ENCODE results near the gene FHOD1. TPM values are rescaled to one million over a fixed set of nuclear protein-coding genes. Genes with fewer than 3 reads are reported as not detected.

Gene FHOD1
- polyA plus RNA-seq, 3 donors = 5.1 to 152 (median 5.5) TPM

DNA sequence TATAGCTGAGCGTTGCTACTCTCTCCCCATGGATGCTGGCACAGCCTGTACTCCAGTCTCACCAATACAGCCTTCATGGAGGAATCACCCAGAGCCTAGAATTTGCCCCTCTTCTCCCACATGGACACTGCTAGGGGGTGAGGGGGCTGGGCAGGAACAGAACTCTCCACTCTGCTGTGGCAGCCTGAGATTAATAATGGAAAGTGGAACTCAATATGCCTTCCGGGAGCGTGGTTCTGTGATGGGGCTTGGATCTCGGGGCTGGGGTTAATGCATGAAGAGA, 2.7 kb upstream of the FHOD1 start:
- TF ChIP-seq CTCF (IDR thresholded peaks at IDR 0.05) = no peak
- H3K27me3 ChIP-seq (ENCODE audit: control insufficient read depth in 2 of 2, insufficient read depth in 2 of 2, low read length in 2 of 2) = peaks cover 24 to 32% of the 10 kb centered on the region in 2 donors
- H3K36me3 ChIP-seq (replicated peaks in 1 of 2; ENCODE audit: control insufficient read depth in 1 of 2, insufficient read depth in 2 of 2, low read length in 2 of 2) = no peaks in the 10 kb centered on the region
- Mint-ChIP-seq H3K36me3 (peaks cover 3 to 4% of the 10 kb centered on the region in 2 donors), H3K4me1 (peaks cover 32% of the 10 kb centered on the region), H3K9me3 (peaks cover 0 to 9% (median 4%) of the 10 kb centered on the region in 7 donors), H3K27me3 (ENCODE audit: low read depth in 3 of 3) (peaks cover 22 to 46% (median 32%) of the 10 kb centered on the region in 3 donors), H3K4me3 (peak overlapping the region in 1 of 2 donors; percentile 80), H3K27ac (no peak overlapping the region)
- peaks cover 9% of the 10 kb centered on the region for H4K20me1 ChIP-seq (ENCODE audit: insufficient read depth, low read length)
- intact Hi-C loops (cut with micrococcal nuclease) = no loop called here
- 86% methylated on average over 3 of the region's 4 CpGs for WGBS (ENCODE audit: insufficient coverage)
- H3K4me3 ChIP-seq (replicated peaks in 1 of 3; ENCODE audit: low read depth in 2 of 3, low read length in 3 of 3) = no peak overlapping the region
- H3K27ac ChIP-seq (ENCODE audit: low read depth in 1 of 2, low read length in 2 of 2) = no peak overlapping the region
- peaks cover 29 to 36% of the 10 kb centered on the region in 2 donors for H3K4me1 ChIP-seq (ENCODE audit: control insufficient read depth in 1 of 2, insufficient read depth in 2 of 2, low read length in 2 of 2)
- no peaks in the 10 kb centered on the region for H3K9me3 ChIP-seq (replicated peaks in 1 of 2; ENCODE audit: control insufficient read depth in 1 of 2, insufficient read depth in 1 of 2, low read length in 2 of 2)
- peaks cover 20% of the 10 kb centered on the region for H3K79me2 ChIP-seq (ENCODE audit: insufficient read depth, low read length)
- H2AFZ ChIP-seq (ENCODE audit: insufficient read depth, low read depth, low read length, poor library complexity, severe bottlenecking) = no peak overlapping the region
- H3K4me2 ChIP-seq (replicated peaks; ENCODE audit: extremely low read depth, low read length, poor library complexity, severe bottlenecking) = no peak overlapping the region
- H3K9ac ChIP-seq (ENCODE audit: insufficient read depth, low read length, poor library complexity, severe bottlenecking) = no peak overlapping the region
- no peak for DNase-seq

DNA sequence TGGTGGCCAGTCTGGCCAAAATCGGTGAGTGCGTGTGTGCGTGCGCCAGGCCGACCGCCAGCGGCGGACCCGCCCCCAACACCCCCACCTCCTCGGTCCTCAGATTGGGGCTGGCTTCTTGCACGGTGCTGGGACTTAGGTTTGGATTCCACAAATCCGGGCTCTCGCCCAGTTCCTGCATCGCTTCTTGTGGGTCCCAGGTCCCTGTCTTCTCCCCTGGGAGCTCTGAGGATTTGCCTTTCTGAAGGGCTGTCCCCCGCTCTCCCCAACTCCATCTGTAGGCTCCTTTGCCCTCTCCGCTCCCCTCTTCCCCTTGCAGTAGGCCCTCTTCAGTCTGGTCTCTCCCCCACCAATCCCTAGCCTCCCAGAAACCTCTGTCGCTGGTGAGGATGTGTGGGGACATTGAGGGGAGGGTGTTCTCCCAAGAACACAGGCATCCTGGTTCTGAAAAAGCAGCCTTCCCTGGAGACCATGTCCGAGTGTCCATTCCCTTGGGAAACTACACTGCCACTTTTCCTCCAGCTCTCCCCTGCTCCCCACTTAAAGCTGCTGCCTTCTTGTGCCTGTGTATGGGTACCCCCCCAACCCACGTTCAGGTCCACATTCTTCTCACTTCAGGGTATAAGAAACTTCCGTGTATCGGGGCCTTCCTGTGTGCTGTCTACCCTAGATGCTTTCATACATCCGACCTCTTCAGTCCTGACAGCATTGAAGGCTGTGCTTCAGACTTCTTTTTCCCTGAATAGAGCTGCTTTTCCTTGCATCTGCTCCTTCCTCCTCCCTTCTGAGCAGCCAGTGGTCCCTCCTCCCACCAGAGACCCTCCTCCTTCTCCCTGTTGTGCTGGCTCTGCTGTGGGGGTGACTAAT, 2.1 kb upstream of the FHOD1 start:
- Mint-ChIP-seq H3K27me3 (ENCODE audit: low read depth in 3 of 3) (peaks cover 22 to 44% (median 32%) of the 10 kb centered on the region in 3 donors), H3K27ac (peak overlapping the region in 1 of 7 donors; percentile 23), H3K4me1 (peaks cover 38% of the 10 kb centered on the region), H3K4me3 (peak overlapping the region; percentile 68 to 80), H3K36me3 (peaks cover 3 to 4% of the 10 kb centered on the region in 2 donors), H3K9me3 (peaks cover 0 to 9% (median 4%) of the 10 kb centered on the region in 7 donors)
- H4K20me1 ChIP-seq (ENCODE audit: insufficient read depth, low read length) = peaks cover 9% of the 10 kb centered on the region
- H3K27me3 ChIP-seq (ENCODE audit: control insufficient read depth in 2 of 2, insufficient read depth in 2 of 2, low read length in 2 of 2) = peaks cover 24 to 32% of the 10 kb centered on the region in 2 donors
- H2AFZ ChIP-seq (ENCODE audit: insufficient read depth, low read depth, low read length, poor library complexity, severe bottlenecking) = peak overlapping the region; percentile 76
- H3K4me1 ChIP-seq (ENCODE audit: control insufficient read depth in 1 of 2, insufficient read depth in 2 of 2, low read length in 2 of 2) = peaks cover 35 to 42% of the 10 kb centered on the region in 2 donors
- no peaks in the 10 kb centered on the region for H3K36me3 ChIP-seq (replicated peaks in 1 of 2; ENCODE audit: control insufficient read depth in 1 of 2, insufficient read depth in 2 of 2, low read length in 2 of 2)
- 27% methylated on average over 18 of the region's 22 CpGs for WGBS (ENCODE audit: insufficient coverage)
- peak overlapping the region; percentile 58 for H3K9ac ChIP-seq (ENCODE audit: insufficient read depth, low read length, poor library complexity, severe bottlenecking)
- H3K4me3 ChIP-seq (replicated peaks in 1 of 3; ENCODE audit: low read depth in 2 of 3, low read length in 3 of 3) = peak overlapping the region in 1 of 3 experiments; percentile 97
- no peak overlapping the region for H3K27ac ChIP-seq (ENCODE audit: low read depth in 1 of 2, low read length in 2 of 2)
- intact Hi-C loops (cut with micrococcal nuclease) = loop anchor here in 1 of 2 donors (10.0 kb wide), 3 partner anchors 225 to 555 kb away; partner anchors contain the start of genes CMTM4 and CTCF
- peaks cover 20% of the 10 kb centered on the region for H3K79me2 ChIP-seq (ENCODE audit: insufficient read depth, low read length)
- no peak for DNase-seq
- peak overlapping the region; percentile 87 for H3K4me2 ChIP-seq (replicated peaks; ENCODE audit: extremely low read depth, low read length, poor library complexity, severe bottlenecking)
- no peaks in the 10 kb centered on the region for H3K9me3 ChIP-seq (replicated peaks in 1 of 2; ENCODE audit: control insufficient read depth in 1 of 2, insufficient read depth in 1 of 2, low read length in 2 of 2)
- no peak for TF ChIP-seq CTCF (IDR thresholded peaks at IDR 0.05)

Measured in CD14-positive monocyte (primary cell).